Epithelial cell of prostate (primary cell): ENCODE results near the gene GCNT2.
"Not testable (repeated sequence)": the region's sequence is repeated elsewhere in the genome, so short reads cannot be mapped to it uniquely, and the experiment has no call there.

Experiments used
- DNase-seq: peaks from one replicate; pipeline ENCODE4 v3.0.0-alpha.2; 2011; ENCODE audit warnings: low read depth, low spot score
- H3K27ac ChIP-seq: fragments of 450-650 bp; 2 replicates; pipeline ENCODE4 v1.5.1; 2017; ENCODE audit warnings: mild to moderate bottlenecking

GCNT2 gene

DNA sequence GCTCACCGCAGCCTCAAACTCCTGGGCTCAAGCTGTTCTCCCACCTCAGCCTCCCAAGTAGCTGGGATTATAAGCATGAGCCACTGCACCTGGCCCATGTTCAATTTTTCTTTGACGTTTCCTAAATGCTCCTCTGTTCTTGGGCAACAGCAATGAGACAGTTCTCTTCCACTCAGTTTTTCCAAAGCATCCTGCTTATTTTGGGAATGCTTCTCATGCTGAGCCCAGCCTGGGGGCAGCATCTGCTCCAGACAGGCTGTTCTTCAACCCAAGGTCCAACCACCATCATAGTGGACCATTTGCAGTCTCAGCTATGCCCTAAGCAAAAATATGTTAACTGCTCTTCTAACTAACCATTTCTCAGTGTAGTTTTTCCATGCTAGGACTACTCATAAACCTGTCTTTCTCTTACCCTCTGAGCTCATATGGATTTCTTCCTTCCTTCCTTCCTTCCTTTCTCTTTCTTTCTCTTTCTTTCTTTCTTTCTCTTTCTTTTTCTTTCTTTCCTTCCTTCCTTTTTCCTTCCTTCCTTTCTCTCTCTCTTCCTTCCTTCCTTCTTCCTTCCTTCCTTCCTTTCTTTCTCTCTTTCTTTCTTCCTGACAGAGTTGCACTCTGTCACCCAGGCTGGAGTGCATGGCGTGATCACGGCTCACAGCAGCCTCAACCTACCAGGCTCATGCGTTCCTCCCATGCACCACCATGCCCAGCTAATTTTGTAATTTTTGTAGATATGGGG lies 48.4 kb downstream of the GCNT2 start:
- no peak for DNase-seq
- no peak overlapping the region for H3K27ac ChIP-seq

DNA sequence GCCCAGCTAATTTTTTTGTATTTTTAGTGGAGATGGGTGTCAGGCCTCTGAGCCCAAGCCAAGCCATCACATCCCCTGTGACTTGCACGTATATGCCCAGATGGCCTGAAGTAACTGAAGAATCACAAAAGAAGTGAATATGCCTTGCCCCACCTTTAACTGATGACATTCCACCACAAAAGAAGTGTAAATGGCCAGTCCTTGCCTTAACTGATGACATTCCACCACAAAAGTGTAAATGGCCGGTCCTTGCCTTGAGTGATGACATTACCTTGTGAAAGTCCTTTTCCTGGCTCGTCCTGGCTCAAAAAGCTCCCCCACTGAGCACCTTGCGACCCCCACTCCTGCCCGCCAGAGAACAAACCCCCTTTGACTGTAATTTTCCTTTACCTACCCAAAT lies 54.4 kb downstream of the GCNT2 start:
- not testable (repeated sequence) for H3K27ac ChIP-seq, DNase-seq

GRCh38 chr6:10576226-10576625 lies 55.1 kb downstream of the GCNT2 start:
- H3K27ac ChIP-seq = no peak overlapping the region
- DNase-seq = no peak

DNA sequence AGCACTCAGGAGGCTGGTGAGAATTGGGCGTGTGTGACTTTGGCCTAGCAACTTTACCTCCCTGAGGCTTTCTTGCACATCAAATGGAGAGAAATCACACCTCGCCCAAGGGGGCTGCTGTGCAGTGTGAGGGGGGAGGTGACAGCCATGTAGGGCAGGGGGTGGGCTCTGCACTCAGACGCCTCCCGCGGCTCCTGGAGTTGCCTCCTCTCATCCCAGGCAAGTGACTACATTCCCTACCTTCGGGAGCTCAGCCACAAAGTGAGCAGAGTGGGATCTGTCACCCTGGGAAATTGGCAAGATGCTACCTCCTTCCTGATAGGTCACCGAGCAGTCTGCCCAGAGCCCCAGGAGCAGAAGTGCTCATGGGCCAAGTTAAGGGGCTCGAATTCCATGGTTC lies 56.0 kb downstream of the GCNT2 start:
- DNase-seq = no peak
- H3K27ac ChIP-seq = no peak overlapping the region

GRCh38 chr6:10578723-10579122 lies 57.6 kb downstream of the GCNT2 start:
- DNase-seq = no peak
- no peak overlapping the region for H3K27ac ChIP-seq

GRCh38 chr6:10579803-10580202 lies 58.7 kb downstream of the GCNT2 start:
- DNase-seq = no peak
- H3K27ac ChIP-seq = no peak overlapping the region

DNA sequence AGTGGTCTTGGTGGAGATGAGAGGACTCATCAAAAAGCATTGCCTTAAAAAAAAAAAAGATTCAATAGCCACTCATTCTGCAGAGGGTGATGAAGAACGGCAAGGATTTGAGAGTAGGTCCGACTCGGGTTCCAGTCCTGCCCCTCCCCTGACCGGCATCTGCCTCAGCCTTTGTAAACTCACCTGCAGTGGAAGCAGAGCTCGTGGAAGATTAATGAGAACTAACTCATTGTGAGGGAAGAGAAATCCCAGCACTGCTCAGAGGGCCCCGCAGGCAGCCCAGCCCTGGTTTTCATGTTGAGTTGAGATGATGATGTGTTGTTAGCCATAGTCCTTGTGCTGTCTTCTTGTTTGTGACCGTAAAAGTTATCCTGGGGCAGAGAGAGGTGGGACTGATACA lies 59.4 kb downstream of the GCNT2 start:
- no peak overlapping the region for H3K27ac ChIP-seq
- DNase-seq = no peak

DNA sequence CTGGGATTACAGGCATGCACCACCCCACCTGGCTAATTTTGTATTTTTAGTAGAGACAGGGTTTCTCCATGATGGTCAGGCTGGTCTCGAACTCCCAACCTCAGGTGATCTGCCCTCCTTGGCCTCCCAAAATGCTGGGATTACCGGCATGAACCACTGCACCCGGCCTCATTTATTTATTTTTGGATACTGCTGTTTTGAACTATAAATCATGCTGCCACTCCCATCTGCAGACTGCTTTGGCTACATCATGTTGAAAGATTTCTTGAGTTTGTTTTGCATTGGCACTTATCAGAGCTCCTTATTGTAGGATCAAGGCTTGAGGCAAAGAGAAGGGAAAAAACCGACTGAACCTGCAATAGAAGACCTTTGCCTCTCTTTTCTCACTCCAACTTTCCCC lies 60.3 kb downstream of the GCNT2 start:
- not testable (repeated sequence) for DNase-seq, H3K27ac ChIP-seq

GRCh38 chr6:10582774-10583508 lies 61.8 kb downstream of the GCNT2 start:
- peak overlapping the region; percentile 36 for H3K27ac ChIP-seq
- peak; percentile 10 for DNase-seq

DNA sequence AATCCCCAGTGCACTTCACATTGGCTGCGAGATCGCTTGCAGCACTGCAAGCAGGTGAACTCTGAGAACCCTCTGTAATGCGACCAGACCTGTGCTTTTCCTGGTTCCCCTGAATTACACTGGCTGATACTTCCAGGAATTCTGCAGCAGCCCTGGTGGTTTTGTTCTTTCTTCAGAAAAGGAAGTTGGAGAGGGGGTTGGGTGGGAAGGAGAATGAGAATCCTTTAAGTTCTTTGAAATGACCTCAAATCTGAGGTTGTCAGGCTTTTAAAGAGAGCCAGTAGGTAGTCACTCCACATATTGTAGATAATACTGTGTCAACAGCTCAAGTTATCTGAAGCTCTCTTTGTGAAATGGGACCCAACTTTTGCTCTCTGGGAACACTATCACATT lies 62.4 kb downstream of the GCNT2 start:
- DNase-seq = no peak
- H3K27ac ChIP-seq = peak overlapping the region; percentile 36

DNA sequence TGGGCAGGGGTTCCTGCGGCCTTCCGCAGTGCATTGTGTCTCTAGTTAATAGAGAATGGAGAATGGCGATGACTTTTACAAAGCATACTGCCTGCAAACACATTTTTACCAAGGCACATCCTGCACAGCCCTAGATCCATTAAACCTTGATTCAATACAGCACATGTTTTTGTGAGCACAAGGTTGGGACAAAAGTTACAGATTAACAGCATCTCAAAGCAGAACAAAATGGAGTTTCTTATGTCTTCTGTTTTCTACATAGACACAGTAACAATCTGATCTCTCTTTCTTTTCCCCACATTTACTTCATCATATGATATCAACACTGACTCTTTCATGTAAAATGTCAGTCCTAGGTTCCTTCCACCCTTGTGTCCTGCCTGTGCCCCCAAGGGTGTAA lies 63.5 kb downstream of the GCNT2 start:
- H3K27ac ChIP-seq = no peak overlapping the region

GRCh38 chr6:10585209-10585845 lies 64.2 kb downstream of the GCNT2 start:
- DNase-seq = no peak
- H3K27ac ChIP-seq = no peak overlapping the region

More for the DNA sequence above, 63.5 kb downstream of the GCNT2 start:
- no peak for DNase-seq

GRCh38 chr6:10586302-10586701 lies 65.2 kb downstream of the GCNT2 start:
- H3K27ac ChIP-seq = no peak overlapping the region
- DNase-seq = no peak

GRCh38 chr6:10587656-10588406 lies 66.7 kb downstream of the GCNT2 start:
- H3K27ac ChIP-seq = no peak overlapping the region

GRCh38 chr6:10588562-10589428 lies 67.6 kb downstream of the GCNT2 start:
- DNase-seq = no peak
- no peak overlapping the region for H3K27ac ChIP-seq

More at GRCh38 chr6:10587656-10588406, 66.7 kb downstream of the GCNT2 start:
- no peak for DNase-seq

DNA sequence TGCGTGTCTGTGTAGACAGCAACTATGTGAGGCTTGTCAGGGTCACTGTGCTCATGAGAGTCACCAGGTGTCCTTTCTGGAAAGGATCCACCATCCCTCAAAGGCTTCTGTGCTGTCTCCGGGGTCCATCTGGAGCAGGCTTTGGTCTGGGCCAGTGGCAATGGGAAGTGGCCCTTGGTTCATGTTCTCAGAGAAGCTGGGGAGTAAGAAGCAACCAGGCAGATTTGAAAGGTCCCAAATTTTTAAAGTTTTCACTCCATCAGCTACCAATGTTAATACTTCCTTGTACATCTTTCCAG lies 68.2 kb downstream of the GCNT2 start:
- H3K27ac ChIP-seq = no peak overlapping the region
- no peak for DNase-seq

- H3K27ac ChIP-seq = no peak overlapping the region
- no peak for DNase-seq
These were observed 68.8 kb downstream of the GCNT2 start for GRCh38 chr6:10589983-10590382.

- no peak for DNase-seq
- H3K27ac ChIP-seq = no peak overlapping the region
These were observed 70.4 kb downstream of the GCNT2 start for GRCh38 chr6:10591422-10592160.
